Measurements from ENCODE around the gene XYLT1.

XYLT1 gene

DNA sequence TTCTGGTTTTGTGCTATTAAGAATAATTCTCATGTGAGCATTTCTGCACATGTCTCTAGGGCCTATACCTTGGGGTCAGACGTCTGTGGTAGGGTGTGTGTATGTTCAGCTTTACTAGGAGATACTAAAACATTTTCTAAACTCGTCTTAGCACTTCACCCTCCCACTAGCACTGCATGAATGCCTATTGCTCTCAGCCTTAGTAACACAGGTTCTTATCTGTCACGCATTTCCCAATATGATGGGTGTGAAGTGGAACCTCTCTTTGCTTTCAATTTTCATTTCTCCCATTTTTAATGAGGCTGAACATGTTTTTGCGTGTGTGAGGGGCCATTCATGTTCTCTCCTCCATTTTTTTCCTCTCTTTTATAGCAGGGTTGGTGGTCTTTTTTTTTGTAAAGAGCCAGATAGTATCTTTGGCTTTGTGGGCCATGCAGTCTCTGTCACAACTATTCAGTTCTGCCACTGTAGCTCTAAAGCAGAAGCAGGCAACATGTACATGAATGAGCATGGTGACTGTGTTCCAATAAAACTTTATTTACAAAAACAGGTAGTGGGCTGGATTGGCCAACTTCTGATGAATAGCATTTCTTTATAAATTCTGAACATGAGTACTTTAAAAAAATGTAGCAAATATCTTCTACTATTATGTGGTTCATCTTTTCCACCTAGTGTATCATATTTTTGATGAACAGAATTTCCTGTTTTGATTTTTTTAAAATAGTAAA is 354.0 kb downstream of the XYLT1 start:
- in situ Hi-C loops (cut with HindIII; ENCODE audit: low pct_ligation_motif_present, low sequenced_read_pairs) = no loop called here
- Histone ChIP-seq H3K27me3 (replicated peaks) (no peaks in the 10 kb centered on the region), H3K27ac (no peak overlapping the region), H3K4me3 (ENCODE audit: low read depth, low read length) (no peak overlapping the region), H3K36me3 (replicated peaks) (no peaks in the 10 kb centered on the region)
- no peak for DNase-seq
- TF ChIP-seq CTCF (IDR thresholded peaks at IDR 0.05; ENCODE audit: low read depth, low read length, missing control alignments) = no peak

- Histone ChIP-seq H3K4me3 (ENCODE audit: low read depth, low read length) (no peak overlapping the region), H3K36me3 (replicated peaks) (no peaks in the 10 kb centered on the region), H3K27ac (no peak overlapping the region), H3K27me3 (replicated peaks) (no peaks in the 10 kb centered on the region)
- in situ Hi-C loops (cut with HindIII; ENCODE audit: low pct_ligation_motif_present, low sequenced_read_pairs) = no loop called here
- DNase-seq = no peak
- no peak for TF ChIP-seq CTCF (IDR thresholded peaks at IDR 0.05; ENCODE audit: low read depth, low read length, missing control alignments)
These were observed 361.3 kb downstream of the XYLT1 start for GRCh38 chr16:17109413-17109812.

GRCh38 chr16:17108596-17108995 is 362.2 kb downstream of the XYLT1 start:
- Histone ChIP-seq H3K36me3 (replicated peaks) (no peaks in the 10 kb centered on the region), H3K27ac (no peak overlapping the region), H3K27me3 (replicated peaks) (no peaks in the 10 kb centered on the region), H3K4me3 (ENCODE audit: low read depth, low read length) (no peak overlapping the region)
- no peak for TF ChIP-seq CTCF (IDR thresholded peaks at IDR 0.05; ENCODE audit: low read depth, low read length, missing control alignments)
- in situ Hi-C loops (cut with HindIII; ENCODE audit: low pct_ligation_motif_present, low sequenced_read_pairs) = no loop called here
- no peak for DNase-seq

DNA sequence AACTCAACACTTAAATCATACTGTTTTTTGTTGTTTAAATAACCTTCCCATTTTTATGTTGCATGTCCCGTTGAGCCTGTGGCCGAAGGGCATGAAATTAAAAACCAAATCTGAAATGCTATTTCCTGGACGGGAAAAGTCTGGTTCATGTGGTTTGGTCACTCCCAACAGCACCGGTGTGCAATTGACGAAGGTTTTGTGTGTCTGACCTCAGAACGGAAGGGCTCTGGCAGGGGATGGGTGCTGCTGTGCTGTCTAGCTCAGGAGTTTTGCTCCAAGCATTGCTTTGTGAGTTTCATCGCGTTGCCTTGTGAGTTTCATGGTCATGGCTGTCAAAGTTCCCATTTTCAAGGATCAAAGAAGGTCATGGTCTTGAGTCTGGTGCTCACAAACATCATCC is 363.3 kb downstream of the XYLT1 start:
- Histone ChIP-seq H3K4me3 (ENCODE audit: low read depth, low read length) (no peak overlapping the region), H3K27me3 (replicated peaks) (no peaks in the 10 kb centered on the region), H3K27ac (no peak overlapping the region), H3K36me3 (replicated peaks) (no peaks in the 10 kb centered on the region)
- DNase-seq = no peak
- in situ Hi-C loops (cut with HindIII; ENCODE audit: low pct_ligation_motif_present, low sequenced_read_pairs) = no loop called here
- no peak for TF ChIP-seq CTCF (IDR thresholded peaks at IDR 0.05; ENCODE audit: low read depth, low read length, missing control alignments)

- no peak for TF ChIP-seq CTCF (IDR thresholded peaks at IDR 0.05; ENCODE audit: low read depth, low read length, missing control alignments)
These were observed 364.4 kb downstream of the XYLT1 start for GRCh38 chr16:17106243-17106791.

More at GRCh38 chr16:17106243-17106791, 364.4 kb downstream of the XYLT1 start:
- H3K4me3 ChIP-seq (ENCODE audit: low read depth, low read length) = no peak overlapping the region
- no peak overlapping the region for H3K27ac ChIP-seq
- H3K27me3 ChIP-seq (replicated peaks) = no peaks in the 10 kb centered on the region
- in situ Hi-C loops (cut with HindIII; ENCODE audit: low pct_ligation_motif_present, low sequenced_read_pairs) = no loop called here
- no peaks in the 10 kb centered on the region for H3K36me3 ChIP-seq (replicated peaks)
- DNase-seq = no peak

Data from brain microvascular endothelial cell (primary cell).